HepG2 (cell line): ENCODE results near the gene COL25A1. TPM values are rescaled to one million over a fixed set of nuclear protein-coding genes. Genes with fewer than 3 reads are reported as not detected.

Experiments used
- ATAC-seq: fragments of 200-7000 bp; cut with Tn5 transposase; 3 replicates; pipeline ENCODE4 v1.9.1; 2020; ENCODE audit warnings: mild to moderate bottlenecking, moderate library complexity
- BruUV-seq: library from RNA; stranded (reverse); fragments of 400-500 nt; replicated peaks from 2 replicates; lab custom pipeline; 2021; lab: Mats Ljungman, UMichigan
- CTCF ChIA-PET: fragments of 300-600 bp; formaldehyde crosslinking; extraction: SDS; loops from one replicate; lab custom pipeline; 2021; ENCODE audit warnings: low total read pairs, inconsistent platforms, low intra/inter-chr PET ratio; lab: Yijun Ruan, JAX
- POLR2A ChIA-PET: fragments of 350-600 bp; sonication (Branson Sonifier 250); formaldehyde crosslinking; loops from one replicate; lab custom pipeline; 2020; ENCODE audit warnings: antibody characterized with exemption, inconsistent platforms; lab: Yijun Ruan, JAX
- DNase-seq: peaks from one replicate; pipeline ENCODE4 v3.0.0-alpha.2; 2015; ENCODE audit warnings: low spot score
- FAIRE-seq: peaks from 3 replicates; lab custom pipeline; 2011; peaks lifted over from hg19 to GRCh38; lab: Jason Lieb, UNC
- H2AFZ ChIP-seq: one replicate; pipeline ENCODE4 v1.6.1; 2011; ENCODE audit warnings: low read length, inconsistent platforms
- H3K27ac ChIP-seq: fragments of 300-600 bp; 3 replicates; pipeline ENCODE4 v1.8.0; 2011; ENCODE audit warnings: mixed run types, mild to moderate bottlenecking, mixed read lengths, low read length, inconsistent platforms; ENCODE audit not compliant: insufficient read depth; ENCODE audit errors: extremely low read length
- H3K27me3 ChIP-seq, 2 experiments: fragments of 200-600 bp in 1 of 2; 2 replicates in 1 of 2; 3 replicates in 1 of 2; pipeline versions ENCODE4 v1.6.0 to v1.8.0; 2011; ENCODE audit warnings: low read length in 2 of 2, mild to moderate bottlenecking in 2 of 2, moderate library complexity in 2 of 2, inconsistent platforms in 1 of 2; ENCODE audit not compliant: insufficient read depth in 2 of 2, control insufficient read depth in 1 of 2
- H3K36me3 ChIP-seq, 2 experiments: fragments of 200-600 bp in 1 of 2; replicated peaks in 1 of 2; 2 replicates in 1 of 2; 3 replicates in 1 of 2; pipeline versions ENCODE4 v1.5.1 to v1.8.0; 2011; ENCODE audit warnings: low read length in 2 of 2, inconsistent platforms in 1 of 2; ENCODE audit not compliant: insufficient read depth in 2 of 2, control insufficient read depth in 1 of 2
- H3K4me1 ChIP-seq: 2 replicates; pipeline ENCODE4 v1.5.1; 2012; ENCODE audit warnings: low read length, inconsistent platforms; ENCODE audit not compliant: insufficient read depth
- H3K4me2 ChIP-seq: 2 replicates; pipeline ENCODE4 v1.6.0; 2011; ENCODE audit warnings: low read depth, low read length, inconsistent platforms
- H3K4me3 ChIP-seq, 3 experiments: fragments of 200-600 bp in 1 of 3; sonication (generic), shearing (Covaris generic) in 1 of 3; replicated peaks in 1 of 3; 2 replicates each; pipeline ENCODE4 v1.5.1; 2011 to 2016; ENCODE audit warnings: low read length in 3 of 3, inconsistent platforms in 2 of 3, low read depth in 2 of 3, mild to moderate bottlenecking in 2 of 3, control low read depth in 1 of 3, mixed read lengths in 1 of 3; ENCODE audit not compliant: insufficient read depth in 1 of 3
- H3K79me2 ChIP-seq: one replicate; pipeline ENCODE4 v1.6.1; 2011; ENCODE audit warnings: low read length, inconsistent platforms; ENCODE audit not compliant: insufficient read depth
- H3K9ac ChIP-seq: 2 replicates; pipeline ENCODE4 v1.6.0; 2011; ENCODE audit warnings: mild to moderate bottlenecking, low read depth, low read length, inconsistent platforms; ENCODE audit not compliant: insufficient read depth
- H3K9me3 ChIP-seq: 2 replicates; pipeline ENCODE4 v1.5.1; 2012; ENCODE audit warnings: mild to moderate bottlenecking, low read length
- H4K20me1 ChIP-seq: 2 replicates; pipeline ENCODE4 v1.6.0; 2011; ENCODE audit warnings: inconsistent platforms, mild to moderate bottlenecking, low read length, moderate library complexity; ENCODE audit not compliant: insufficient read depth
- CBX2 ChIP-seq, 2 experiments: fragments of 200-600 bp in 1 of 2; sonication (generic); formaldehyde crosslinking in 1 of 2; IDR thresholded peaks; 2 replicates each; pipeline versions ENCODE4 v1.7.0 to v1.8.1; 2018 to 2022; ENCODE audit warnings: low read depth in 2 of 2, low read length in 1 of 2, mild to moderate bottlenecking in 1 of 2, missing genetic modification reagents in 1 of 2
- GTF3A ChIP-seq: sonication (generic); formaldehyde crosslinking; conservative IDR thresholded peaks from 2 replicates; pipeline ENCODE4 v1.4.0; 2020; ENCODE audit warnings: mild to moderate bottlenecking, missing genetic modification reagents
- HINFP ChIP-seq: sonication (generic); formaldehyde crosslinking; IDR thresholded peaks from 2 replicates; pipeline ENCODE4 v1.4.0; 2020; ENCODE audit warnings: low read depth, mild to moderate bottlenecking, missing genetic modification reagents
- POLR2G ChIP-seq: fragments of 200-400 bp; formaldehyde crosslinking; IDR thresholded peaks from 2 replicates; pipeline ENCODE4 v1.6.1; 2018; ENCODE audit warnings: mild to moderate bottlenecking, low read depth, low read length, moderate library complexity
- RBM39 ChIP-seq: fragments of 200-400 bp; formaldehyde crosslinking; IDR thresholded peaks from one replicate; pipeline ENCODE4 v1.6.1; 2018; ENCODE audit warnings: antibody characterized with exemption, mild to moderate bottlenecking, low read depth, low read length; ENCODE audit not compliant: poor library complexity, severe bottlenecking
- SMARCE1 ChIP-seq: fragments of 450-650 bp; IDR thresholded peaks from 2 replicates; pipeline ENCODE4 v1.6.1; 2017; ENCODE audit warnings: borderline replicate concordance
- SOX13 ChIP-seq, 3 experiments: fragments of 450-650 bp in 1 of 3; sonication (generic) in 1 of 3; formaldehyde crosslinking in 1 of 3; IDR thresholded peaks in 2 of 3; conservative IDR thresholded peaks in 1 of 3; 2 replicates each; pipeline versions ENCODE4 v1.5.0 to v1.6.1; 2016 to 2020; ENCODE audit warnings: antibody characterized with exemption in 1 of 3, mild to moderate bottlenecking in 1 of 3, missing compliant biosample characterization in 1 of 3, missing genetic modification reagents in 1 of 3, moderate library complexity in 1 of 3
- SRSF1 ChIP-seq: fragments of 200-400 bp; formaldehyde crosslinking; optimal IDR thresholded peaks from 2 replicates; pipeline ENCODE3; 2017; ENCODE audit warnings: mild to moderate bottlenecking, low read depth, low read length, moderate library complexity
- ZBTB1 ChIP-seq: sonication (generic); formaldehyde crosslinking; IDR thresholded peaks from 2 replicates; pipeline ENCODE4 v1.4.0; 2020; ENCODE audit warnings: missing genetic modification reagents, borderline replicate concordance
- ZFP36L2 ChIP-seq: sonication (generic); formaldehyde crosslinking; IDR thresholded peaks from 2 replicates; pipeline ENCODE4 v1.4.0; 2020; ENCODE audit warnings: missing genetic modification reagents
- ZNF33B ChIP-seq: sonication (generic); formaldehyde crosslinking; IDR thresholded peaks from 2 replicates; pipeline ENCODE4 v1.5.1; 2020; ENCODE audit warnings: mild to moderate bottlenecking, missing genetic modification reagents
- ZNF562 ChIP-seq: sonication (generic); formaldehyde crosslinking; IDR thresholded peaks from 2 replicates; pipeline ENCODE4 v1.8.0; 2022; ENCODE audit warnings: missing genetic modification reagents, borderline replicate concordance
- ZNF577 ChIP-seq: sonication (generic); formaldehyde crosslinking; IDR thresholded peaks from 2 replicates; pipeline ENCODE4 v1.4.0; 2020; ENCODE audit warnings: mild to moderate bottlenecking, low read depth, missing genetic modification reagents, borderline replicate concordance
- WGBS: methylation state at CpG from one replicate; pipeline ENCODE4 v1.1.6; 2017; ENCODE audit warnings: low lambda C conversion rate; 5-methylcytosine and 5-hydroxymethylcytosine counted together
- in situ Hi-C: cut with HindIII; loops from 2 replicates; pipeline ENCODE4 v1.10.0; 2017; ENCODE audit warnings: low pct_unique_long_range_greater_than_20kb; ENCODE audit not compliant: extremely low pct_ligation_motif_present
- intact Hi-C: fragments of 100-400 bp; cut with micrococcal nuclease; formaldehyde crosslinking; loops from one replicate; pipeline ENCODE4 v1.10.0; 2022; ENCODE audit not compliant: unreplicated experiment
- polyA plus RNA-seq, 8 experiments: library from polyadenylated mRNA; depleted of rRNA in 3 of 8; stranded (reverse) in 7 of 8; unstranded in 1 of 8; fragments of >200 nt; fragmentation: Illumina TruSeq in 4 of 8; extraction: Trizol in 4 of 8; gene quantifications; 2 replicates each; pipeline versions ENCODE4 v1.2.1 to v1.2.3, GENCODE V29; 2011 to 2016; ENCODE audit warnings: low read depth in 4 of 8, missing spikeins in 1 of 8, mixed read lengths in 1 of 8; ENCODE audit not compliant: insufficient read depth in 1 of 8
- total RNA-seq, 5 experiments: library from RNA; depleted of rRNA; stranded (reverse); fragments of >200 nt; fragmentation: Illumina TruSeq; extraction: Trizol; gene quantifications; 2 replicates each; pipeline ENCODE4 v1.2.3, GENCODE V29; 2016; ENCODE audit warnings: low read depth in 1 of 5

COL25A1 gene
- total and polyA plus RNA-seq, 2 of the 13 experiments (the other 11 are each of a cell fraction or from before 2014, with no cell fraction given): not detected

- H3K4me3 ChIP-seq: no peak overlapping the region
- no peak for DNase-seq
- no peaks in the 10 kb centered on the region for H3K27me3 ChIP-seq
- H3K4me2 ChIP-seq: no peak overlapping the region
- CTCF ChIA-PET: no interaction called here
- no peak overlapping the region for H2AFZ ChIP-seq
- ATAC-seq: no peak
- H3K27ac ChIP-seq: no peak overlapping the region
- TF ChIP-seq ZBTB1: no peak
- no peak for TF ChIP-seq ZNF577 (CRISPR knock-in tag)
- TF ChIP-seq ZNF562 (CRISPR knock-in tag): no peak
- no peak for TF ChIP-seq HINFP (CRISPR knock-in tag)
- TF ChIP-seq SRSF1: no peak
- TF ChIP-seq RBM39: no peak
- no peak for TF ChIP-seq ZNF33B (CRISPR knock-in tag)
- no peak for TF ChIP-seq ZFP36L2
- no peak for TF ChIP-seq SOX13 (IDR thresholded peaks at IDR 0.05)
- TF ChIP-seq SOX13 (CRISPR knock-in tag; conservative IDR thresholded peaks at IDR 0.05 in 1 of 2, IDR thresholded peaks at IDR 0.05 in 1 of 2): no peak
- no peak for TF ChIP-seq POLR2G
- TF ChIP-seq SMARCE1: no peak
- no peak for TF ChIP-seq CBX2 (IDR thresholded peaks at IDR 0.05; ENCODE audit: low read depth, low read length)
- TF ChIP-seq CBX2 (CRISPR knock-in tag; IDR thresholded peaks at IDR 0.05; ENCODE audit: low read depth): no peak
- TF ChIP-seq GTF3A (CRISPR knock-in tag): no peak
- FAIRE-seq: no peak
- WGBS: 11% methylated on average over 2 of the region's 2 CpGs
- BruUV-seq: no TSS peak
- H3K79me2 ChIP-seq: no peaks in the 10 kb centered on the region
- in situ Hi-C loops (no loop called here), intact Hi-C loops (no loop called here)
- H3K9me3 ChIP-seq: no peaks in the 10 kb centered on the region
- H3K9ac ChIP-seq: no peak overlapping the region
- no peaks in the 10 kb centered on the region for H4K20me1 ChIP-seq
- H3K36me3 ChIP-seq: no peaks in the 10 kb centered on the region
- POLR2A ChIA-PET: no interaction called here
- no peaks in the 10 kb centered on the region for H3K4me1 ChIP-seq
Measured at GRCh38 chr4:109113521-109113920, 188.9 kb downstream of the COL25A1 start.
